ENCODE results near the gene EOLA2. TPM values are rescaled to one million over a fixed set of nuclear protein-coding genes. Genes with fewer than 3 reads are reported as not detected.

Gene EOLA2
- total and polyA plus RNA-seq, 9 of the 15 experiments (the other 6 are each of a cell fraction or from before 2014, with no cell fraction given) = 27.7 to 61.5 (median 44.3) TPM

DNA sequence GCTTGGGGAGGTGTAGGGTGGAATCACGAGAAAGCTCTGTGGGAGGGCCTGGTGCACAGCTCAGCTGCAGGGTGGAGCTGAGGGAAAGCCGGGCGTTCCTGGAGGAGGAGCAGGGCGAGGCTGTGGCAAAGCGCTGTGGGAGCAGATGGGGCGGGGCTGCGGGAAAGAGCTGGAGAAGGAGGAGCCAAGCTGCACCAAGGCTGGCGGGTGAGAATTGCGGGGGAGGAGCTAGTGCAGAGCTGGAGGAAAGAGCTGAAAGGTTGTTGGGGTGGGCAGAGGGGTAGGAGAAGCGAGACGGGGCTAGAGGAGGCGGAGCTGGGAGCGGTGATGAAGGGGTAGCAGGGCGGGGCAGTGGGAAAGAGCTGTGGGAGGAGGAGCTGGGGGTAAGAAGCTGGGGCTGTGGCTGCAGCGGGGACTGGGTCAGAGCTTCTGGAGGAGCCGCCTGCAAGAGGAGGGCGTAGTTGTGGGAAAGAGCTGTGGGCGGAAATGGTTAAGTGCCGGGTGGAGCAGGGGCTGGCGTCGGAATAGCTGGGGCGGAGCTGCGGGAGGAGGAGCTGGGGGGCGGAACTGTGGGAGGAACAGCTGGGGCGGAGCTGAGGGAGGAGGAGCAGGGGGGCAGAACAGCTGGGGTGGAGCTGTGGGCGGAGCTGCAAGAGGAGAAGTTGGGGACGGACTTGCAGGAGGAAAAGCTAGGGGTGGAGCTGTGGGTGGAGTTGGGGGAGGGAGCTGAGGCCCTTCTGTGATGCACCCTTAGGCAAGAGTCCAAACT is 1.8 kb upstream of the EOLA2 start (continued):
- TF ChIP-seq, protein P1, sequence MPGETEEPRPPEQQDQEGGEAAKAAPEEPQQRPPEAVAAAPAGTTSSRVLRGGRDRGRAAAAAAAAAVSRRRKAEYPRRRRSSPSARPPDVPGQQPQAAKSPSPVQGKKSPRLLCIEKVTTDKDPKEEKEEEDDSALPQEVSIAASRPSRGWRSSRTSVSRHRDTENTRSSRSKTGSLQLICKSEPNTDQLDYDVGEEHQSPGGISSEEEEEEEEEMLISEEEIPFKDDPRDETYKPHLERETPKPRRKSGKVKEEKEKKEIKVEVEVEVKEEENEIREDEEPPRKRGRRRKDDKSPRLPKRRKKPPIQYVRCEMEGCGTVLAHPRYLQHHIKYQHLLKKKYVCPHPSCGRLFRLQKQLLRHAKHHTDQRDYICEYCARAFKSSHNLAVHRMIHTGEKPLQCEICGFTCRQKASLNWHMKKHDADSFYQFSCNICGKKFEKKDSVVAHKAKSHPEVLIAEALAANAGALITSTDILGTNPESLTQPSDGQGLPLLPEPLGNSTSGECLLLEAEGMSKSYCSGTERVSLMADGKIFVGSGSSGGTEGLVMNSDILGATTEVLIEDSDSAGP (CRISPR knock-in tag; IDR thresholded peaks at IDR 0.05) = no peak
- TF ChIP-seq KLF6 (CRISPR knock-in tag; IDR thresholded peaks at IDR 0.05; ENCODE audit: borderline replicate concordance) = no peak
- TF ChIP-seq, protein P2, sequence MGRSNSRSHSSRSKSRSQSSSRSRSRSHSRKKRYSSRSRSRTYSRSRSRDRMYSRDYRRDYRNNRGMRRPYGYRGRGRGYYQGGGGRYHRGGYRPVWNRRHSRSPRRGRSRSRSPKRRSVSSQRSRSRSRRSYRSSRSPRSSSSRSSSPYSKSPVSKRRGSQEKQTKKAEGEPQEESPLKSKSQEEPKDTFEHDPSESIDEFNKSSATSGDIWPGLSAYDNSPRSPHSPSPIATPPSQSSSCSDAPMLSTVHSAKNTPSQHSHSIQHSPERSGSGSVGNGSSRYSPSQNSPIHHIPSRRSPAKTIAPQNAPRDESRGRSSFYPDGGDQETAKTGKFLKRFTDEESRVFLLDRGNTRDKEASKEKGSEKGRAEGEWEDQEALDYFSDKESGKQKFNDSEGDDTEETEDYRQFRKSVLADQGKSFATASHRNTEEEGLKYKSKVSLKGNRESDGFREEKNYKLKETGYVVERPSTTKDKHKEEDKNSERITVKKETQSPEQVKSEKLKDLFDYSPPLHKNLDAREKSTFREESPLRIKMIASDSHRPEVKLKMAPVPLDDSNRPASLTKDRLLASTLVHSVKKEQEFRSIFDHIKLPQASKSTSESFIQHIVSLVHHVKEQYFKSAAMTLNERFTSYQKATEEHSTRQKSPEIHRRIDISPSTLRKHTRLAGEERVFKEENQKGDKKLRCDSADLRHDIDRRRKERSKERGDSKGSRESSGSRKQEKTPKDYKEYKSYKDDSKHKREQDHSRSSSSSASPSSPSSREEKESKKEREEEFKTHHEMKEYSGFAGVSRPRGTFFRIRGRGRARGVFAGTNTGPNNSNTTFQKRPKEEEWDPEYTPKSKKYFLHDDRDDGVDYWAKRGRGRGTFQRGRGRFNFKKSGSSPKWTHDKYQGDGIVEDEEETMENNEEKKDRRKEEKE (IDR thresholded peaks at IDR 0.05; ENCODE audit: borderline replicate concordance in 1 of 2, control insufficient read depth in 1 of 2, low read depth in 2 of 2, low read length in 1 of 2) = no peak
- no peak for TF ChIP-seq MEF2D (tag; conservative IDR thresholded peaks at IDR 0.05; ENCODE audit: low read depth)
- 0 out of 4 replicates have a peak, but pooled peaks of 1 of the 2 experiments have one; percentile 33 for TF ChIP-seq ARNT (IDR thresholded peaks at IDR 0.05)
- TF ChIP-seq BACH1 (tag; IDR thresholded peaks at IDR 0.05) = no peak
- no peak for TF ChIP-seq ZNF274 (IDR thresholded peaks at IDR 0.05; ENCODE audit: borderline replicate concordance, low read depth, low read length)
- no peak for TF ChIP-seq HNRNPK (IDR thresholded peaks at IDR 0.05; ENCODE audit: low read depth, low read length, poor library complexity, severe bottlenecking)
- no peak for TF ChIP-seq IRF2 (CRISPR knock-in tag; IDR thresholded peaks at IDR 0.05)
- TF ChIP-seq, protein P3, sequence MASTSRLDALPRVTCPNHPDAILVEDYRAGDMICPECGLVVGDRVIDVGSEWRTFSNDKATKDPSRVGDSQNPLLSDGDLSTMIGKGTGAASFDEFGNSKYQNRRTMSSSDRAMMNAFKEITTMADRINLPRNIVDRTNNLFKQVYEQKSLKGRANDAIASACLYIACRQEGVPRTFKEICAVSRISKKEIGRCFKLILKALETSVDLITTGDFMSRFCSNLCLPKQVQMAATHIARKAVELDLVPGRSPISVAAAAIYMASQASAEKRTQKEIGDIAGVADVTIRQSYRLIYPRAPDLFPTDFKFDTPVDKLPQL (IDR thresholded peaks at IDR 0.05; ENCODE audit: extremely low read depth, insufficient read length) = no peak
- no peak for TF ChIP-seq GATAD2B (IDR thresholded peaks at IDR 0.05; ENCODE audit: borderline replicate concordance)
- TF ChIP-seq ZKSCAN1 (IDR thresholded peaks at IDR 0.05; ENCODE audit: low read depth, low read length) = no peak
- TF ChIP-seq, protein P4, sequence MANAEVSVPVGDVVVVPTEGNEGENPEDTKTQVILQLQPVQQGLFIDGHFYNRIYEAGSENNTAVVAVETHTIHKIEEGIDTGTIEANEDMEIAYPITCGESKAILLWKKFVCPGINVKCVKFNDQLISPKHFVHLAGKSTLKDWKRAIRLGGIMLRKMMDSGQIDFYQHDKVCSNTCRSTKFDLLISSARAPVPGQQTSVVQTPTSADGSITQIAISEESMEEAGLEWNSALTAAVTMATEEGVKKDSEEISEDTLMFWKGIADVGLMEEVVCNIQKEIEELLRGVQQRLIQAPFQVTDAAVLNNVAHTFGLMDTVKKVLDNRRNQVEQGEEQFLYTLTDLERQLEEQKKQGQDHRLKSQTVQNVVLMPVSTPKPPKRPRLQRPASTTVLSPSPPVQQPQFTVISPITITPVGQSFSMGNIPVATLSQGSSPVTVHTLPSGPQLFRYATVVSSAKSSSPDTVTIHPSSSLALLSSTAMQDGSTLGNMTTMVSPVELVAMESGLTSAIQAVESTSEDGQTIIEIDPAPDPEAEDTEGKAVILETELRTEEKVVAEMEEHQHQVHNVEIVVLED (CRISPR knock-in tag; IDR thresholded peaks at IDR 0.05) = no peak; the same call in 1 of the 2 replicates
- TF ChIP-seq ZBTB7A (IDR thresholded peaks at IDR 0.05; ENCODE audit: borderline replicate concordance, control insufficient read depth, low read depth, low read length) = peak; percentile 49; the same call in 1 of the 2 replicates
- peak in 1 of 2 experiments; percentile 56; a peak in 1 of 4 replicates for TF ChIP-seq MAZ (CRISPR knock-in tag; conservative IDR thresholded peaks at IDR 0.05 in 1 of 2, IDR thresholded peaks at IDR 0.05 in 1 of 2)
- peak; percentile 64 for TF ChIP-seq RBFOX2 (IDR thresholded peaks at IDR 0.05; ENCODE audit: low read depth, low read length)
- TF ChIP-seq ZNF696 (CRISPR knock-in tag; conservative IDR thresholded peaks at IDR 0.05) = no peak
- TF ChIP-seq ZNF146 (CRISPR knock-in tag; IDR thresholded peaks at IDR 0.05; ENCODE audit: unreplicated experiment) = no peak
- TF ChIP-seq ZNF324 (CRISPR knock-in tag; IDR thresholded peaks at IDR 0.05) = no peak
- peak; percentile 28 for TF ChIP-seq NEUROD1 (IDR thresholded peaks at IDR 0.05; ENCODE audit: borderline replicate concordance, low read depth, low read length, partially characterized antibody)

Measured in K562 (cell line).